Measurements from ENCODE around the gene TMUB1. TPM values are rescaled to one million over a fixed set of nuclear protein-coding genes. Genes with fewer than 3 reads are reported as not detected.
A peak's percentile ranks its signal among the peaks of the same experiment; 100 is the strongest.

Gene TMUB1
- total RNA-seq, 2 donors from 2014 or later = 72.4 to 80.7 TPM

DNA sequence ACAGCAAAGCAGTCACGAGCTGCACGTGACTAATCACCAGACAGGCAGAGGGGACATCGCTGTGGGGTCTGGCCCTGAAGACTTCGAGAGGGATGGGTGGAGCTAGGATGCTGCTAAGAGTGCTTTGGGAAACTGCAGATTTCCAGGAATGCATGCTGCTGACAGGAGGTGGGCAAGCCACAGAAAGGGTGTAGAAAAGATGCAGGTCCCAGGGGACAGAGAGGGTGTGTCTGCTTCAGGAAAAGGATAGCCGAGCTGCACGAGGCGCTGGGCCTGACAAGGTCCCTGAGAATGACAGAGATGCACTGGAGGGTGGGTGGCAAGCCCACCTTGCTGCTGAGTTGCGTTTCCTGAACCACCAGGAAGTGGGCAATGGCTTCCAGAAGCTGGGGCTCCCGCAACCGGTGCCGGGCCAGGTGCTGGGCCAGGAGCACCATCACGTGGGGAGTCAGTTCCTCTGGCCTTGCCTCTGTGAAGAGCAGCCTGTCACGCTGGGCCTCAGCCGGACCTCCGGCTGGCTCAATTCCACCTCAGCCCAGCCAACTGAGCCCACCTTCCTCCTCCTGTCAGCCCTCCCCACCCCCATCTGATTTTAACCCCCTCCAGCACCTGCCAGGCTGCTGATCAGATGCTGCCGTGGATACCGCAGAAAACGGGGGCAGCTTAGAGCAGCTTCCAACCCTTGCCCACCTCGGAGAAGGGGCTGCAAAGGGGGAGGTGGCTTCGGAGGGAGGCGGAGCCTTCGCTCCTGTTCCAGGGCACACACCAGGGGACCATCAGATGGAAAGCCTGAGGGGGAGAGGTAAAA is 4.9 kb downstream of the TMUB1 start:
- intact Hi-C loops (cut with DNase I, micrococcal nuclease) = no loop called here
- no peak for ATAC-seq
- DNase-seq = no peak

GRCh38 chr7:151077705-151078232 is 5.5 kb downstream of the TMUB1 start:
- intact Hi-C loops (cut with DNase I, micrococcal nuclease) = no loop called here
- no peak for DNase-seq

DNA sequence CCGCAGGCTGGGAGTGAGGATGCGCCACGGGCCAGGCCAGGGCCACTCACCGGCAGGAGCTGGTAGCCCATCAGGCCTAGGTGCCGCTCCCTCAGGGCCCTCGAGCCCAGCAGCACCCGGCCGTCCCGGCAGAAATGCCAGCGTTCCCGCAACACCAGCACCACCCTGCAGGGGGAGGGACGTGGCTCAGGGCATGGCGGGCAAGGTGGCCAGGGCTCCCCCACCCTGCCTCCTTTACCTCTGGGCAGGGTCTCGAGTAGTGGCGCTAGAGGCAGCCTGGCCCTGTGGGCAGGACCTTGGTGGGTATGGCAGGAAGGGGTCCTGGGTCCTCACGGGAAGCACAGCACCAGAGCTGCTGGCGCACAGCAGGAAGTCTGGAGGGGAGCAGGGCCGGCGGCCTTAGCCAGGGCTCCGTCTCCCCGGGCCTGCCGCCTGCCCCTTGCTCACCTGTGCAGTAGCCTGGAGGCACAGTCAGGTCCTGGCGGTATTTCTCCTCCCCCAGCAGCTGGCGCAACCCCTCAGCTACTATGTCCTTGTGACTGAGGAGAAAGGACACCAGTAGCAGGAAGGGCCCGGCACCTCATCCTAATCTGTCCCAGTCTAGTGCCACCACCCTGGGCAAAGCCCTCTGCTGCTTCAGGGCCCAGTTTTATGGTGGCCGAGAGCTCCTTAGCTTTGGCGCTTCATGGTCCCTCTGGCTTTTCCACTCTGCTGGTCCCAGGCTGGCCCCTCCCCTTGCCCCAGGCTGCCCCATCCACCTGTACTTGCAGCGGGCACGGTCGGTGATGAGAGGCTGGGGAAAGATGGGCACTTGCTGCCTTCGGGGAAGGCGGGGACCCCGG is 6.2 kb downstream of the TMUB1 start:
- intact Hi-C loops (cut with DNase I, micrococcal nuclease) = no loop called here
- no peak for ATAC-seq
- no peak for DNase-seq

More at GRCh38 chr7:151077705-151078232, 5.5 kb downstream of the TMUB1 start:
- ATAC-seq = peak; percentile 2

- intact Hi-C loops (cut with DNase I, micrococcal nuclease) = no loop called here
- no peak for ATAC-seq
- DNase-seq = no peak
Observed at GRCh38 chr7:151075978-151076426, 7.3 kb downstream of the TMUB1 start.

GRCh38 chr7:151075662-151075971 is 7.7 kb downstream of the TMUB1 start:
- intact Hi-C loops (cut with DNase I, micrococcal nuclease) = no loop called here
- ATAC-seq (no peak), DNase-seq (no peak)

GRCh38 chr7:151074817-151075661 is 8.3 kb downstream of the TMUB1 start:
- ATAC-seq (no peak), DNase-seq (no peak)
- intact Hi-C loops (cut with DNase I, micrococcal nuclease) = no loop called here

- no peak for ATAC-seq
- no peak for DNase-seq
- intact Hi-C loops (cut with DNase I, micrococcal nuclease) = no loop called here
Observed at GRCh38 chr7:151073990-151074389, 9.3 kb downstream of the TMUB1 start.

DNA sequence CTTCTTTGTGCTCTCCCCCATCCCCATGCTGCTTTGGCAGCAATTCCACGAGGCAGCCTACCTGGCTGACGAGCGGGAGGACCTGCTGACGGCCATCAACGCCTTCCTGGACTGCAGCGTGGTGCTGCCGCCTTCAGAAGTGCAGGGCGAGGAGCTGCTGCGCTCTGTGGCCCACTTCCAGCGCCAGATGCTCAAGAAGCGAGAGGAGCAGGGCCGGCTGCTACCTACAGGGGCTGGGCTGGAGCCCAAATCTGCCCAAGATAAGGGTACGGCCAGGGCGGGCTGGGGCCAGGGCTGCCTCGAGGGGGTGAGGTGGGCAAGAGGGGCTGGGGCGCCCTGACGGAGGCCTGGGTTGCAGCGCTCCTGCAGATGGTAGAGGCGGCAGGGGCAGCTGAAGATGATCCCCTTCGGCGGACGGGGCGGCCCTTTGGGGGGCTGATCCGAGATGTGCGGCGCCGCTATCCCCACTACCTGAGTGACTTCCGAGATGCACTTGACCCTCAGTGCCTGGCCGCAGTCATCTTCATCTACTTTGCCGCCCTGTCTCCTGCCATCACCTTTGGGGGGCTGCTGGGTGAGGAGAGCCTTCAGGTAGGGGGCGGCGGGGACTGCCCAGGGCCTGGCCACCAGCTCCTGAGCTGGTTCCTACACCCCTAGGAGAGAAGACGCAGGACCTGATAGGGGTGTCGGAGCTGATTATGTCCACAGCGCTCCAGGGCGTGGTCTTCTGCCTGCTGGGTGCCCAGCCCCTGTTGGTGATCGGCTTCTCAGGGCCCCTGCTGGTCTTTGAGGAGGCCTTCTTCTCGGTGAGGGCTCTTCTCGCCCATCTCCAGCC is 12.0 kb downstream of the TMUB1 start:
- ATAC-seq (no peak), DNase-seq (no peak)
- intact Hi-C loops (cut with DNase I, micrococcal nuclease) = no loop called here

GRCh38 chr7:151070574-151070960 is 12.7 kb downstream of the TMUB1 start:
- intact Hi-C loops (cut with DNase I, micrococcal nuclease) = no loop called here
- ATAC-seq = no peak

GRCh38 chr7:151069841-151070573 is 13.3 kb downstream of the TMUB1 start:
- DNase-seq = no peak
- ATAC-seq = no peak
- intact Hi-C loops (cut with DNase I, micrococcal nuclease) = no loop called here

More at GRCh38 chr7:151070574-151070960, 12.7 kb downstream of the TMUB1 start:
- DNase-seq = no peak

DNA sequence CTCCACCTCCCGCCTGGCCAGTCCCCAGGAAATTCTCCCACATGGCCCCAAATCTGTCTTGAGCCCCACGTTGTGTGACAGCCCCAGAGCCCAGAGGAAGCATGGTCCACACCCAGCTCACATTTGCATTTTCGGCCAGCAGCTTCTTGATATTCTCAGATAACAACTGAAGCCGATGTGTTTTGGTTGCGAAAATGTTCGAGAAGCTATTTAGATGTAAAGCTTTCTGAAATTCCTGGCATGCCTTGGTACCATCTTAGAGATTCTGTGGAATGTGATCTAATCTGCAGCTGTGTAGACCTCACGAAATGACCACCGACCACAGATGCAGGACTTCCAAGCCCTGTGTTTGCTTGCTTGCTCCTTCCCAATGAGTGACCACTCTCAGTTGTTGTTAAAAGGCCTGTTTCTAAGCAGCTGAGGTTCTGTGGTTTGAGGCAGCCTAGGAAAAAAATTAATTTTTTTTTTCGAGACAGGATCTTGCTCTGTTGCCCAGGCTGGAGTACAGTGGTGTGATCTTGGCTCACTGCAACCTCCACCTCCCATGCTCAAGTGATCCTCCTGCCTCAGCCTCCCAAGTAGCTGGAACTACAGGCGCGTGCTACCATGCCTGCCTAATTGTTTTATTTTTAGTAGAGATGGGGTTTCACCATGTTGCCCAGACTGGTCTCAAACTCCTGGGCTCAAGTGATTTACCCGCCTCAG is 15.1 kb downstream of the TMUB1 start:
- ATAC-seq (no peak), DNase-seq (no peak)
- intact Hi-C loops (cut with DNase I, micrococcal nuclease) = no loop called here

DNA sequence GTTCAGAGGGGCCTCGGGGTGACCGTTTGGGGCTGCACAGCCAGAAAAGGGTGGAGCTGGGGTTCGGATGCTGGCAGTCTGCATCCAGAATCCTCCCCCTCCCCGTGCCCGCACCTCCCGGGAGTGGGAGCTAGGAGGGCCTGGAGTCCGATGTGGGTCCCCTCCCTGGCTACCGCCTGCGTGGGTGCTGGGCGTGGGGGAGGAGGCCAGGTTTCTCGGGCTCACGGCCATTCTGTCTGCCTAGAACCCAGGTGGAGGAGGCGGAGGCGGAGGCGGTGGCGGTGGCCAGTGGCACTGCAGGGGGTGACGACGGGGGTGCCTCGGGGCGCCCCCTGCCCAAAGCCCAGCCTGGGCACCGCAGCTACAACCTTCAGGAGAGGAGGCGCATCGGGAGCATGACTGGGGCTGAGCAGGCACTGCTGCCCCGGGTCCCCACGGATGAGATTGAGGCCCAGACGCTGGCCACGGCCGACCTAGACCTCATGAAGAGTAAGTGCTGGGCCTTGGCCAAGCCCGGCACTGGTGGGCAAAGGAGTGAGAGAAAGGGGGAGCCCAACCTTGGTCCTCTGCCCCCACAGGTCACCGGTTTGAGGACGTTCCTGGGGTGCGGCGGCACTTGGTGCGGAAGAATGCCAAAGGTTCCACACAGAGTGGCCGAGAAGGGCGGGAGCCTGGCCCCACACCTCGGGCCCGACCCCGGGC is 16.9 kb downstream of the TMUB1 start:
- no peak for ATAC-seq
- DNase-seq = no peak
- intact Hi-C loops (cut with DNase I, micrococcal nuclease) = no loop called here

DNA sequence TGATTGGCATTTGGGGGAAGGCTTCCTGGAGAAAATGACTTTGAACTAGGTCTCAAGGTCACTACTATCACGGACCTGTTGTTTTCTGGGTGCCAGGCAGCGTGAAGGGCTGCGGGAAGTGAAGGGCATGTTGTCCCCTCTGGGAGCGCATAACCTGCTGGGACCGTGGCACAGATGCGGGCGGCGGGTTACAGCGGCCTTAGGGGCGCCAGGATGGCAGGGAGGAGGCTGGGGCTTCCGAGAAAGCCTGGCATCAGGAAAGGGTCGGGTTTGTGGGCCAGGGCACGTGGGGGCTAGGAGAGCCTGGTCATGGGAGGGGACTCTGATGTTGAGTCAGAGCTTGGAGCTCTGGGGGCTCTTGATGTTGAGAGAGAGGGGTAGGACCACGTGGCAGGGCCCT is 17.8 kb downstream of the TMUB1 start:
- ATAC-seq (no peak), DNase-seq (no peak)
- intact Hi-C loops (cut with DNase I, micrococcal nuclease) = no loop called here

- DNase-seq = no peak
- ATAC-seq = no peak
- intact Hi-C loops (cut with DNase I, micrococcal nuclease) = no loop called here
Observed at GRCh38 chr7:151064993-151065392, 18.3 kb downstream of the TMUB1 start.

DNA sequence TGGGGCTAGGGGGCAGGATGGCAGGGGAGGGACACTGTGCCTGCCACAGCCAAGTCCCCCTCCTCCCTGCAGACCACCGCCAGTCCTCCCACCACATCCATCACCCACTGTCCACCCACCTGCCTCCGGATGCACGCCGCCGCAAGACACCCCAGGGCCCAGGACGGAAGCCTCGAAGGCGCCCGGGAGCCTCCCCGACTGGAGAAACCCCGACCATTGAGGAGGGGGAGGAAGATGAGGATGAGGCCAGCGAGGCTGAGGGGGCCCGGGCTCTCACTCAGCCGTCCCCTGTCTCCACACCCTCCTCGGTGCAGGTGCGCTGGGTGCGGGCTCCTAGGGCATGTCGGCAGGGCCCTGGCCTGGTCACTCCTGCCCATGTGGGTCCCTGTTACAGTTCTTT is 18.8 kb downstream of the TMUB1 start:
- ATAC-seq (no peak), DNase-seq (no peak)
- intact Hi-C loops (cut with DNase I, micrococcal nuclease) = no loop called here

- ATAC-seq (peak; percentile 1), DNase-seq (peak; percentile 40 to 60)
- intact Hi-C loops (cut with DNase I, micrococcal nuclease) = no loop called here
Observed at GRCh38 chr7:151063212-151063561, 20.1 kb downstream of the TMUB1 start.

Data from left colon (tissue), 2 donors.